ENCODE measurements around the gene FGF14. TPM values are rescaled to one million over a fixed set of nuclear protein-coding genes. Genes with fewer than 3 reads are reported as not detected.

FGF14 gene
- total RNA-seq, 1 donor from 2014 or later, result 2.0 TPM

GRCh38 chr13:101941095-101941783 lies 460.6 kb downstream of the FGF14 start:
- Histone ChIP-seq H3K9me3 (no peaks in the 10 kb centered on the region), H3K27me3 (no peaks in the 10 kb centered on the region), H3K27ac (no peak overlapping the region), H3K4me1 (peaks cover 13% of the 10 kb centered on the region), H3K36me3 (no peaks in the 10 kb centered on the region), H3K4me3 (no peak overlapping the region)
- peak; percentile 40 for TF ChIP-seq CTCF (IDR thresholded peaks at IDR 0.05)
- intact Hi-C loops (cut with DNase I), result no loop called here
- ATAC-seq, result peak; percentile 48
- DNase-seq, result no peak

GRCh38 chr13:101939370-101939769 lies 462.5 kb downstream of the FGF14 start:
- H3K36me3 ChIP-seq, result no peaks in the 10 kb centered on the region
- H3K27ac ChIP-seq, result no peak overlapping the region
- no peak for TF ChIP-seq CTCF (IDR thresholded peaks at IDR 0.05)
- H3K4me1 ChIP-seq, result peaks cover 13% of the 10 kb centered on the region
- ATAC-seq (no peak), DNase-seq (no peak)
- intact Hi-C loops (cut with DNase I), result no loop called here
- H3K27me3 ChIP-seq, result no peaks in the 10 kb centered on the region
- H3K4me3 ChIP-seq, result no peak overlapping the region
- no peaks in the 10 kb centered on the region for H3K9me3 ChIP-seq

DNA sequence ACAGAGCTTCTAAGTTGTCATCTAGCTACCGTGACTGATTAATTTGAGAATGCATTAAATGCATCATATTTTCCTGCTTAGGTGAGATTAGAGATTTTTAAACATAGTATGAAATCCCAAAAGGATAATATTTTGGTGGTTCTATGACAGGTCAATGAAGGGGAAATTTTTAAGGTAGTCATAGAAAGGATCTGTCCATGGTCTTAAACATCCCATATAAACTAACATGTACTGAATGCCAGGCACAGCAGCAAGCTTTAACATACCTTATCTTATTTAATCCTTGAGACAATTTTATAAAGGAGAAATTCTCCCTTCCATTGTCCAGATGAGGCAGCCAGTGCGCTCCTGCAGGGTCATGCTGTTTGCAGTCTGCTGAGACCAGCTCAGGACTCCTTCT lies 466.0 kb downstream of the FGF14 start:
- H3K9me3 ChIP-seq, result no peaks in the 10 kb centered on the region
- intact Hi-C loops (cut with DNase I), result no loop called here
- DNase-seq (no peak), ATAC-seq (no peak)
- no peak overlapping the region for H3K4me3 ChIP-seq
- no peaks in the 10 kb centered on the region for H3K27me3 ChIP-seq
- H3K36me3 ChIP-seq, result no peaks in the 10 kb centered on the region
- peaks cover 2% of the 10 kb centered on the region for H3K4me1 ChIP-seq
- H3K27ac ChIP-seq, result no peak overlapping the region
- no peak for TF ChIP-seq CTCF (IDR thresholded peaks at IDR 0.05)

- no peaks in the 10 kb centered on the region for H3K9me3 ChIP-seq
- no peaks in the 10 kb centered on the region for H3K4me1 ChIP-seq
- no peaks in the 10 kb centered on the region for H3K27me3 ChIP-seq
- no peak overlapping the region for H3K27ac ChIP-seq
- no peaks in the 10 kb centered on the region for H3K36me3 ChIP-seq
- intact Hi-C loops (cut with DNase I), result no loop called here
- TF ChIP-seq CTCF (IDR thresholded peaks at IDR 0.05), result no peak
- no peak overlapping the region for H3K4me3 ChIP-seq
- DNase-seq (no peak), ATAC-seq (no peak)
Observed at GRCh38 chr13:101931186-101931585, 470.7 kb downstream of the FGF14 start.

DNA sequence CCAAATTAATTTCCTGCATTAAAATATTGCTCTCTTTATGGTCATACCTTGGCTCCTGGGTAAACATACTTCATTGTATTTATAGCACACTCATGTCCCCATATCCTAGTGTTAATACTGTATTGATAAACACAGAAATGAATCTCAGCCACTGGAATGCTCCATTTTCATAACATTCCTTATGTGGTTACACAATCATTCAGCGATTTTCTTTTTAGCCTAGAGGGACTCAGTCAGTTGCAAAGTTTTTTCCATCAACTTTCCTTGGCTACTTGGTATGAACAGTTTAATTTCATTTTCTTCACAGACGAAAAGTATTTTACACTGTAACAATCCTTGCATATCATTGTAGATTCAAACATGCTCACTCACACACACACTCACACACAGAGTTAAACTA lies 471.5 kb downstream of the FGF14 start:
- Histone ChIP-seq H3K27me3 (no peaks in the 10 kb centered on the region), H3K4me1 (no peaks in the 10 kb centered on the region), H3K36me3 (no peaks in the 10 kb centered on the region), H3K27ac (no peak overlapping the region), H3K9me3 (no peaks in the 10 kb centered on the region), H3K4me3 (no peak overlapping the region)
- ATAC-seq, result no peak
- no peak for DNase-seq
- intact Hi-C loops (cut with DNase I), result no loop called here
- no peak for TF ChIP-seq CTCF (IDR thresholded peaks at IDR 0.05)

GRCh38 chr13:101925731-101926130 lies 476.1 kb downstream of the FGF14 start:
- DNase-seq (no peak), ATAC-seq (no peak)
- Histone ChIP-seq H3K27me3 (peaks cover 4% of the 10 kb centered on the region), H3K9me3 (no peaks in the 10 kb centered on the region), H3K4me1 (no peaks in the 10 kb centered on the region), H3K27ac (no peak overlapping the region), H3K4me3 (no peak overlapping the region), H3K36me3 (no peaks in the 10 kb centered on the region)
- intact Hi-C loops (cut with DNase I), result no loop called here
- no peak for TF ChIP-seq CTCF (IDR thresholded peaks at IDR 0.05)
